HG02852 (cell line): ENCODE measurements around the gene FAF1.

Experiments
- ATAC-seq: cut with Tn5 transposase; IDR thresholded peaks from one replicate; pipeline ENCODE4 v1.9.1; 2021; ENCODE audit warnings: mild to moderate bottlenecking, moderate library complexity; ENCODE audit not compliant: unreplicated experiment

Gene FAF1

DNA sequence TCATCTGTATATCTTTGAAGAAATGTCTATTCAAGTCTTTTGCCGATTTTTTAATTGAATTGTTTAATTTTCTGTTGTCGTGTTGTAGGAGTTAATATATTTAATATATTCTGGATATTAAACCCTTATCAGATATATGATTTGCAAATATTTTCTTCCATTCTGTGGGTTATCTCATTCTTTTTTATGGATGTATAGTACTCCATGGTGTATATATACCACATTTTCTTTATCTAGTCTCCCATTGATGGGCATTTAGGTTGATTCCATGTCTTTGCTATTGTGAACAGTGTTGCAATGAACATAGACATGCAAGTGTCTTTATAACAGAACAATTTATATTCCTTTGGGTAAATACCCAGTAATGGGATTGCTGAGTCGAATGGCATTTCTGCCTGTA is 436.5 kb downstream of the FAF1 start:
- no peak for ATAC-seq

DNA sequence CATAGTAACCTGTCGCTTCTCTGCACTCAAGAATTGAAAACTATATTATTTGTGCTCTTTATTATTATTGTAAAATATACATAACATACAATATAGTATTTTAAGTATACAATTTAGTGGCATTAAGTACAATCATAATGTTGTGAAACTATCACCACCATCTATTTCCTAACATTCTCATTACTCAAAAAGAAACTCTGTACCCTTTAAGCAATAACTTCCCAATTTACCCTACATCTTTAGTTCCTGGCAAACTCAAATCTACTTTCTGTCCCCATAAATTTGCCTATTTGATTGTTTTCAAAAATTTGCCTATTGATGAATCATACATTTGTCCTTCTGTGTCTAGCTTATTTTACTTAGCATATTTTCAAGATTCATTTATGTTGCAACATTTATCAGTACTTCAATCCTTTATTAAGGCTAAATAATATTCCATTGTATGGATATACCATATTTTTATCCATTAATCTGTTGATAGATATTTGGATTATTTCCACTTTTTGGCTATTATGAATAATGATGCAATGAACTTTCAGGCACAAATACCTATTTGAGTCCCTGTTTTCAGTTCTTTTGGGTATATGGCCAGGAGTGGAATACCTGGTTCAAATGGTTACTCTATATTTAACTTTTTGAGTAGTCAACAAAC is 437.2 kb downstream of the FAF1 start:
- ATAC-seq: no peak

DNA sequence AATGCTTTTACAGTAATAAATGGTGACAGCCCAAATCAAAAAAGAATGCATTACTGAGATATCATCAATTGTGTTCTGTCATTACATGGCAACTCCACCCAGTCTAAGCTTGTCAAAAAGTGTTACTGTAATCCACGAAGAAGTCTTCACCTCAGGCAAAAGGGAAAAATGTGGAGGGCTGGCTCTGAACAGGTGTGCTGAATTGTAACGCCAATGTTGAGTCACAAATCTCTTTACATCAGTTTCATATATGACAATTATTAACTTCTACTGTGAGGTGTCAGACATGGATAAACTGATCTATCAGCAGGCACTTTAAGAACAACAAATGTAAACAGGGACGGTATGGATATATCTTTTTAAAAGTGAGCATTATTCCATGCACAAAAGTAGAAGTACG is 438.4 kb downstream of the FAF1 start:
- no peak for ATAC-seq

DNA sequence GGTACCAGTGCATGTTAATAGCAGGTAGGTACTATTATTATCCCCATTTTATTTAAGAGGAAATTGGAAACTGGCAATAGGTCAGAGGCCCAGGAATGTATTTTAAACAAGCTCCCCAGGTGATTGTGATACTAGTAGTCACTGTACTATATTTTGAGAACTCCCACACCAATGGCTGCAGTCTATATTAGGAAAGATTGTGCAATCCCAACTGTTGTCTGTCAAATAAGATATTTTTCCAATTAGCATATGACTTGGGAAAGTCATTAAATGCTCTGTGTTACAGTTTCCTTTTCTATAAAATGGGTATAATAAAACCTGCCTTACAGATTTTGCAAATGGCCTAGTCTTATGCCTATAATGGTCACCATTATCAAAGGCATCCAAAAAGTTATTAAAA is 442.6 kb downstream of the FAF1 start:
- ATAC-seq: no peak

DNA sequence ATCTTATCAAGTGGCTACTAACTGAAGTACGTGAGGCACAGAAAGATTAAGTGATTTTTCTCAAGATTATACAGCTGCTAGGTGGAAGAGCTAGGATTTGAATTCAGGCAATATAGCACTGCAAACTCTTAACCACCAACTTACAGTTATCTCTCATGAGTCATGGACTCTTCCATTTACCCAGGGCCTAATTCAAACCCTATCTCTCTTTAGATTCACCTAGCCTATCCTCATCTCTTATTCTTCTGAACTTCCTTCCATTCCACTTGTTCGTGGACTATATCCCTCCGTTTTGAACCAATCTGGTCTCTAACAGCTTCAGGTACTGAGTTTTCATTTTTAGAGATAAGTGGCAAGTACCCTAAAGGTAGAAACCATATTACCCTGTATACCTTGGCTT is 444.0 kb downstream of the FAF1 start:
- no peak for ATAC-seq

DNA sequence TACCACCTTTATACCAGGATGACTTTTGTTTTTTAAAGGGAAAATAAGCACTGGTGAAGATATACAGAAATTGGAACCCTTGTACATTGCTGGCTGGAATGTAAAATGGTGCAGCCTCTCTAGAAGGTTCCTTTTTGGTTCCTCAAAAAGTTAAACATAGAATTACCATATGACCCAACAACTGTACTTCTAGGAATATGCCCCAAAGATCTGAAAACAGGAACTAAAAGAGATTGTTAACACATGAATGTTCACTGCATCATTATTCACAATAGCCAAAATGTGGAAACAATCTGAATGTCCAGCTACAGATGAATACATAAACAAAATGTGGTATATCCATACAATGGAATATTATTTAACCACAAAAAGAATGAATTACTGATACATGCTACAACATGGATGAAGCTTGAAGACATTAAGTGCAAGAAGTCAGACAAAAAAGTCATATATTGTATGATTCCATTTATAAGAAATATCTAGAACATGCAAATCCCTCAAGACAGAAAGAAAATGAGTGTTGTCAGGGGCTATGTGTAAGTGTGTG is 452.0 kb downstream of the FAF1 start:
- no peak for ATAC-seq

DNA sequence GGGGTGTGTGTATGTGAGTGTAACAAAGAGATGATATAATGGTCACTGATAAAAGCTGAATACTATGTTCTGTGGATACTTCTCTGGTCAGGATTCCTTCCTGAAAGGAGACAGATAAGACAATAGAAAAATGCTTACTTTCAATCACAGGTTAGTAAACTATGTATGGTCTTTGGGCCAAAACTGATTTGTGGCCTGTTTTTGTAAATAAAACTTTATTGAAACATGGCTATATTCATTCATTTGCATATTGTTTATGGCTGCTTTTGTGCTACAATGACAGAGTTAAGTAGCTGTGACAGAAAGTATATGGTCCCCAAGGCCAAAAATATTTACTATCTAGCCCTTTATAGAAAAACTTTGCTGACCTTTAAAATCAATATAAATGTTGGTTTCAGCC is 454.6 kb downstream of the FAF1 start:
- no peak for ATAC-seq

DNA sequence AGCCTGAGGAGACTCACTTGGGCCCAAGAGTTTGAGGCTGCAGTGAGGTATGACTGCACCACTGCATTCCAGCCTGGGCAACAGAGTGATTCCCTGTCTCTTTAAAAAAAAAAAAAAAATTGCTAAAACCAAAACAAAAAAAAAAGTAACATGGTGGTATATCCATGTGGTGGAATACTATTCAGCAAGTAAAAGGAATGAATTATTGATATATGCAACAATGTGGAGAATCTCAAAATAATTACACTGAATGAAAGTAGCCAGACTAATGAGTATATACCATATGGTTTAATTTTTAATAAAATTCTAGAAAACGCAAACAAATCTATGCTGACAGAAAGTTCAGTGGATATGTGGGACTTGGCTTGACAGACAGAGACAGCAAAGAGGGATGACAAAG is 456.6 kb downstream of the FAF1 start:
- no peak for ATAC-seq

DNA sequence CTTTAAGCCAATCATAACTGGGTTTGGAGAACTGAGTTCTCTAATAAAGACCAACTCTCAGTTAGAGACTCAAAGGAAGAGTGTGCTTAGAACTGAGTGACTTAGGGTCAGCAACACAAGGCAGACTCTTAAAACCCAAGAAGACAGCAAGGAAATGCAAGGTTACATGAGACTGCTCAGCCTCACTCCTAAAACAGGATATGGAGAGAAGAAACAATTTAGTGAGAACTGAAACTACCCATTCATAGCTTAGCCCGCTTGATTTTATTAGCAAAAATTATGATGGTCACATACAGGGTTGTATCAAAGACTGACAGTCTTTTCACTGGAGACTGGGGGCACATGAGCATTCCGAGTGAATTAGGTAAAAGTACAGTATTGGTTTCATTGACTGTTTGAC is 457.9 kb downstream of the FAF1 start:
- no peak for ATAC-seq

DNA sequence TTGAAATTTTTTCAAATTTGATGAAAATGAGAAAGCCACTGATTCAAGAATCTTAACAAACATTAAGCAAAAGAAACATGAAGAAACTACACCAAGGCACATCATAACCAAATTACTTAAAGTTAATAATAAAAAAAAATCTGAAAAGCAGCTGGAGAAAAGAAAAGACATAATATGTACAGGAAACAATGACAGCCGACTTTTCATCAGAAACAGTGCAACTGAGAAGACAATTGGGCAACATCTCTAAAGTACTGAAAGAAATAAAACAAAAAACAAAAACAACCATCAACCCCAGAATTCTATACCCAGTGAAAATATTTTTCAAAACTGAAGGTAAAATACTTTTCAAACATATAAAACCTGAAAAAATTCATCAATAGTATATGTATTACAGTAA is 463.1 kb downstream of the FAF1 start:
- ATAC-seq: no peak

DNA sequence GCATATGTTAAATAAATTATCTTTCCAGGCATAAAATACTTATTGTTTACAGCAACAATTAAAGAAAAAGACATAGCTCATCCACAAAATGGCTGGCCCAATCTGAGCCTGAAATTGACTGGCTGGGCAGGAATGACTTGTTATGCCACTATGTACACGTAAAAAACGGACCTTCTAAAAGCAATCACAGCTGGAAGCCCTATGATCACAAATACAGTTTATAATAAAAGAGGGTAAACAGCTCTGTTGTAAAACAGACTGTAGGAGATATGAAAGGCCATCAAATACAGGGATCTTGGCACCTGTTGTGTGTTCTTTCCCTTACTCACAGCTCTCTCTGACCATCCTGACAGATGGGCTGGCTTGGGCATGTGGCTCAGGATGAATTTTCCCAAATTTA is 466.4 kb downstream of the FAF1 start:
- ATAC-seq: no peak

DNA sequence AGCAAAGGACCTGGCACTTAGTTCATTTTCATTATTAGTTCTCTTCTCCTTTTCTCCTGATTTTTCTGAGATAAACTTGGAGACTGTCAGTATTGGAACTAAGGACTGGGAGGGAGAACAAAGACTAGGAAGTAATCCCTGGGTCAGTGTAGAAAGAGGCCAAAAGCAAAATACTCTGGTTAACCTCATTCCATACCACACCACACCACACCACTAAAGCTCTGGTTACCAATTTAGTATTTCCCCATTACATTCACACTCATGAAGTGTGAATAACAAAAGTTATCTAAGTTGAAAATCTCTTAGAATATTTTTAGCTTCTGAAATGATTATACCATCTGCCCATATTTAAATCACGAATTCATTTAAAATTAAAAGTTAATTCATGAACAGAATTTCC is 467.9 kb downstream of the FAF1 start:
- ATAC-seq: no peak

DNA sequence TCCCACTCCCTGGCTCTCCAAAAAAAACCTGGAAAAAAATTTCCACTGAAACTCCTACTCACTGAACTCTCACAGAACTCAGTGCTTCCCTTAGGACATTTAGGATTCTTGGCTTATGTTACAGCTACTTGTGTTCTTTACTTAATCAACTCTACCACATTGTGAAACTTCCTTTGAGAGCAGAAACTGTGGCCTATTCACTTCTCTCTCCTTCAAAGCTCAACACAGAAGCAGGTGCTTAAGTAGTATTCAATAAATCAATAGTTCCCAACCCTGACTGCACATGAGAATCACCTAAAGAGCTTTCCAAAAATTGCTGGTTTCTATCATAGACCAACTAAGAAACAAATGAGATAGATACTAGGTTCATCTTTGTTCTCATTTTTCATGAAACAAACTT is 468.9 kb downstream of the FAF1 start:
- no peak for ATAC-seq

DNA sequence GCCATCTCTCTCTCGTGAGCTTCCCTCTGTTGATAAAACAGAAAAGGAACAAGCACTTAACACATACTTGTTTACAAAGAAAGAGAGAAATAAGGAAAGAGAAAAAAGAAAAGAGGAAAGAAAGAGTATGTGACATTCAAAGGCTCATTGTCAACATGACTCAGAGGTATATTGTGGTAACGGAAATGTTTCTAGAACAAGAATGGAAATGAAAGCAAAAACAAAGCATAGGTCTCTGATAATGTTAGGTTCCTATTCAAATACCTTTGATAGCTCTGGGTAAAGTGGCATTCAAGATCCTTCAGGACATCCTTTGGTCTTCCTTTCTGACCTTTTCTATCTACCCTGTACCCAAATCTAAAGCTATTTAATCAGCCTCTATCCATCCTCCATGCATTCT is 469.4 kb downstream of the FAF1 start:
- no peak for ATAC-seq

DNA sequence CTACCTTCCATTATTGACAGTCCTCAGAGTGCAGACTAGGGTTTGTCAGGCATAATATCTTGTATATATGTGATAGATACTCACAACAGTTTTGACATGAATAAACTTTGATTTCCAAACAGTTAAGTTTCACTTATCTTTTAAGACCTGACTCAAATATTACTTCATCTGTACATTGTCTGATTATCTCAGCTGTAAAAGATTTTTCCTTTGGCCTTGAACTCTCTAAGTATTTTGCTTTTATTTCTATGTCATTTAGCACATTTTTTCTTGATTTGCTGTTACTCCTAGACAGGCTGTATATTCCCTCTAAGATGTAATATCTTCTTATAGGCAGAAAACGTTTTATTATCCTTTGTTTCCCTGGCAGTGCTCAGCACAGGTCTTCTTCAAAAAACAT is 471.2 kb downstream of the FAF1 start:
- ATAC-seq: no peak

DNA sequence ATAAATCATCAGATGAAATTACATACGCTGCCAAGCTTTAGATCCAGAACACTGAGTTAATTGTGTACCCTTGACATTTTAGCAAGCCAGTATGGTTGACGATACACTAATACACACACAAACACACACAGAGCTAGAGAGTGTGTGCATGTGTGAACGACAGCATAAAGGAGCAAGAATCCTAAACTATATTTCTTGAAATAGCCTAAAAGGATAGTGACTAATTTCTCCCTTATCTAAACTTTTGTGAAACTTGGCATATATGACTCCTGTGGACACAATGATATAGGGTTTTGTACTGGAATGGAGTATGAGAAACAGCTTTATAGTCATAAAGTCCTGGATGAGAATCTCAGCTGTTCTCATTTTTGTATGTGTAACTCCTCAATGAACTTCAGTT is 471.7 kb downstream of the FAF1 start:
- no peak for ATAC-seq

DNA sequence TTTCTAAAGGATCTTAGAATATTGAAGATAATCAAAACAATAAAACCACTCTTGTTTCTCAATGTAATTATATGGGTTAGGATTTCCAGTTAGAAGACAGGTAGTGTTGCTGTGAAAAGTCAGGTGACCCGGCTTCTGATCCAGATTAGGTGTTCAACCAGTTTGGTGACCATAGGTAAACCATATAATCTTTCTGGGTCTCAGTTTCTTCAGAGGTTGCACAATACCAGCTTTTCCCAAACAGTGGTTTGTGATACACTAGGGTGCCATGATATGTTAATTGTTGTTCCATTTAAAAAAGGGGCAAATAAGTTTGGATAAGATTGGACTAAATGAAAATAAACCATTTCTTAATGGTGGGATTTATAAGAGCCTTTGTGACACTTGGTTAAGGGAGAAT is 472.3 kb downstream of the FAF1 start:
- no peak for ATAC-seq

DNA sequence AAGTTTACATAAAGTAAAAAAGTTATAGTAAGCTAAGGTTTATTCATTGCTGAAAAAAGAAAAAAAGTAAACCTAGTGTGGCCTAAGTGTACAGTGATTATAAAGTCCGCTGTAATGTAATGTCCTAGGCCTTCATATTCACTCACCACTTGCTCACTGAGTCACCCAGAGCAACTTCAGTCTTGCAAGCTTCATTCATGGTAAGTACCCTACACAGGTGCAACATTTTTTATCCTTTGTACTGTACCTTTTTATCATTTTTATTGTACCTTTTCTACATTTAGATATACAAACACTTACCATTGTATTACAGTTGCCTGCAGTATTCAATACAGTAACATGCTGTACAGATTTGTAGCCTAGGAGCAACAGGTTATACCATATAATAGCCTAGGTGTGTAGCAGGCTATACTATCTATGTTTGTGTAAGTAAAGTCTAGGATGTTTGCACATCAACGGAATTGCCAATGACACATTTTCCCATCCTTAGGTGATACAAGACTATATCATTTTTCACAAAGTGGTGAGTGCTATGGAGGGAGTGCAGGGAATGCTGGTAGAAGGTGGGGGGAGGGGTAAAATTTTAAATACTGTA is 478.8 kb downstream of the FAF1 start:
- ATAC-seq: no peak

DNA sequence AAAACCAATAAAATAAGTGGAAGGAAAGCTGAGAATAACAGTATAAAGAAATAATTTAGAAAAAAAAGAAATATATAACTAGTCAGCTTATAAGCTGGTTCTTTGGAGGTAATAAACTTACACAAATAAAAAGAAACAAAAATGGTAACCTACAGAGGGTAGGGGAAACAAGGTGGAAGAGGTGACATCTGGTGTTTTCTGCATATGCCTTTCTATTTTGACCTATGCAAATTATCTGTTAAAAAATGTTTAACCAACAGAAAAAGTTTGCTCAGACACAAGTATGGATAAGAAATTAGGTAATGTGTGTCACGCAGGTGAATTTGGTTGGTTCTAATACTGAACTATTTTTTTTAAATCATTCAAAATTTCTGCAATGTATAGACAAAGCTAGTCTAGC is 483.3 kb downstream of the FAF1 start:
- no peak for ATAC-seq

DNA sequence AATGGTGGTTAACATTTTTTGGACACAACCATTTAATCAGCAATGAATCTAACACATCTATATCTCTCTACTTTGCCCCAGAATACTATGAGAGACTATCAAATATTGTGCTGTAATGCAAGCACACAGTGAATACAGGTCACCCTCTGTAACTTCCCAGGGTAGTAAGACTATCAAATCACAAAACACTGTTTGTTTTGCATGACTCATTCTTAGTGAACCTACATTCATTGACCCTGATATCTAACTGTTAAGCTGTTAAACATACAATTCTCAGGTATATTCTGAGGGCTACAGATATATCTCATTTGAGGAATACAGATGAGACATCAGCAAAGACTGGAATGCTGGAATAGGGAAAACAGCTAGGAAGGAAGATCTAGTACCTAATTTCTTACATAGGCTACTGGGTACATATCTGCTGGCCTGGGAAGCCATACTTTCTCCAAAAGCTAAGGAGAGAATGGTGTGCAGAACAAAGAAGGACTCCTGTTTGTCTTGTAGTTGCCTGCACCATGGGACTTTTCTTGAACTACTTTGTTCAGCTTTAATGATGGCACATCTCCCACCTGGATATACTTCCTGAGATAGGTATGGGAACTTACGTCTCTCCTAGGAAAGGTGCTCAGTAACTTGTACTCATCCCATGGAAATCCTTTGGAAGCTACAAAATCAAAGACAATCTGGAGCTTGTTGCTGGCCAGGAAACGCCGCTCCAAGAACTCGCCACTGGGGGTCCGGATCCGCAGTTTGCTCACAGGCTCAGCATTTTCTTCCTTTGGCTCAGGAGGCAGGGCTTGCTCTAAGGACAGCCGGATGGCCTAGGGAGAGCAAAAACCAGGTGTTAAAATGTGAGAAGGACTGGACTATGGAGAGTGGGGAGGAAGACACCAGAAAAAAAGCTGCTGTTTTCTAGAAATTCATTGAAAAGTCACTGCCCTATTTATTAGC is 484.9 kb downstream of the FAF1 start:
- no peak for ATAC-seq

DNA sequence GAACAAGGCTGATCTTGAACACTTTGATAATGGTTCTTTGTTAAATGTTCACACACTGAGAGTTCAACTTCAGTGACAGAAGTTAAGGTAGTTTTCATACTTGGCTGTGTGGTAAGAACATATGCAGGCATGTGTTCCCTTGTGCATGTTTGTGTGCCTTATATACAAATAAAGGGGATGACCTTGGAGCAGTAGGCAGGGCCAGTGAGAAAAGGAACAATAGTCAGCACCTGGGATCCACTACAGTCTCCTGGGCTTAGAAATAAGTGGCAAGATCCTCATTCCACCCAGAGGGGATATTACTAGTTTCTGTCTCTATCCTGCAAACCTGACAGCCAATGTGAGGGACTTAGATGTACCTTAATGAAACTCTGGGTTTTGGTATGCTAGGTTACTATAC is 486.6 kb downstream of the FAF1 start:
- no peak for ATAC-seq

DNA sequence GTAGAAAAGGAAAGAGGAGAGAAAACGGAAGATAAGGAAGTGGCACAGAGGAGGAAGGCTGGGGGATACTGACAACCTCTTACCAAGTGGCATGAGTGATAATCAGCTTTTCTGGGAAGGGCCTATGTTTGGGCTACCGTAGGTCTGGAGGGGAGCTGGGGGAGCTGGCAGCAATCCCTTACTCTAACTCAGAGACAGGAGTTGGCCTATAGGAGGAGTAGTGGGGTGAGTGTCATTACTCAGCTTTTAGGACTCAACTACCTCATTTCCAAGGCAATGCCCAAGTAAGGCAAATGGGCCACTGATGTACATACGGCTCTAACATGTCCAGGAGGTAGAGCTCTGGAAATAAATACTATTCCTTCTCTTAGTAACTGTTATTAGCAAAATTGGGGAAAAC is 488.1 kb downstream of the FAF1 start:
- no peak for ATAC-seq
